Posterior cingulate gyrus (tissue), 11 donors: ENCODE results near the gene AHCTF1.

Experiments used
- DNase-seq, 10 donors: peaks; one replicate each; pipeline versions ENCODE4 v3.0.0 to v3.0.0-alpha.2; 2020 to 2021; ENCODE audit warnings: mixed read lengths in 3 of 10
- intact Hi-C: fragments of 100-400 bp; cut with DNase I; formaldehyde crosslinking; loops from one replicate; pipeline ENCODE4 v1.15.1; 2023

The AHCTF1 gene

DNA sequence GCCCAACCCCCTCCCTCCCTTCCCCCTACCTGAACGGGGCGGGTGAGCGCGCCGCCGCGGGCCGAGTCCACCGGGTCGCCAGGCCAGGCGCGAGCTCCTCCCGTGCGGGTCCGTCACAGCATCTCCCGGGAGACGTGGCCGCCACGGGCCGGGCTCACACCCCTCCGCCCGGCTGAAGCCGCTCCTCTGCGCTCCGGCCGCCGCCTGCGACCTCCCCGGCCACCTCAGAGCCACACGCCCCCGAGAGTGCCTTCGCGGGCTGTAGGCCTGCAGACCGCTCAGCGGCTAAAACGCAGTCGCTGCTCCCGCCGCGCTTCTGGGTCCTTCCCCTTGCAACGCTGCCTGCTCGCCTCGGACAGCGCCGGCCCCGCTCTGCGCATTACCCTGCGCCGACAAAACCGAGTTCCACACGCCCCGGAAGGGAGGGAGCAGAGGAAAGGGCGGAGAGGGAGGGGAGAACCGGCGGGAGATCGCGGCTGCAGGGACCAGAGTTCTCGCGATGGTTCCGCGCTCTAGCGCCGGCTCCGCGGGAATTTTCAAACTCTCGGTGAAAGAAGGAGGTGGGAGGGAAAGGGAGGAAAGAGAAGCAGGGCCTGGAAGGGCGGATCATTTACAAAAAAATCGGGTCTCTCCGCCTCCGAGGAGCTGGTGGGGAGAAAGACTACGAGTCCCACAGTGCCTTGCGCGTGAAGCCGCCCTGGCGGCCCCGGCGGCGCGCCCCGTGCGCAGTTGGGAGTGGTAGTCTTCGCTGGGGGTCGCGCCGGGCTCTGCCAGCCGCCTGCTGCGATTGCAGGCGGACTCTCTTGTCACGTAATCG, at the start of gene AHCTF1:
TSS of gene AHCTF1 (minus strand) at position 400 of the 817 bp plus-strand sequence. CDS start 13,578 bp downstream, outside the sequence.
- DNase-seq = peak; percentile 93 to 99 (median 96)
- intact Hi-C loops = loop anchor here (10.0 kb wide), 1 partner anchor 143 kb away; the partner anchor contains the start of gene ZNF670

DNA sequence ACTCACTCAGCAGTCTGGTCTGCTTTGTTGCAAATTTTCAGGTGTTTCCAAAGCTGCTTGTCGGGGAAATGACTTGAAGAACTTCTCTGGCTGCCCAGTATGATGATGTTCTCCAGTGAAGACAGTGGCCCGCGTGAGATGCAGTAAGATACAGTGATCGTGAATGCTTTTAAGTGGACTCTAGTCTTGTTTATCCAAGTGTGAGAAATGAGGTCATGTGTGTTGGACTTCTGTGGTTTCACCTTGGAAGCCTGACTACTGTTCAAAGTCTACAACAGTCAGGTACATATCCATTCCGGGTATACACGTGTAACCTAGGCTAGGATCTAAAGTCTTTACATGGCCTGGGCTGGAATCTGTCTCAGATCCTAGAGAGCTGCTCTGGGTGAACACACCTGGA, 47.0 kb upstream of the AHCTF1 start:
- intact Hi-C loops = no loop called here
- no peak for DNase-seq

- intact Hi-C loops = no loop called here
- DNase-seq = no peak
These were observed 46.5 kb upstream of the AHCTF1 start for GRCh38 chr1:246978281-246978680.

DNA sequence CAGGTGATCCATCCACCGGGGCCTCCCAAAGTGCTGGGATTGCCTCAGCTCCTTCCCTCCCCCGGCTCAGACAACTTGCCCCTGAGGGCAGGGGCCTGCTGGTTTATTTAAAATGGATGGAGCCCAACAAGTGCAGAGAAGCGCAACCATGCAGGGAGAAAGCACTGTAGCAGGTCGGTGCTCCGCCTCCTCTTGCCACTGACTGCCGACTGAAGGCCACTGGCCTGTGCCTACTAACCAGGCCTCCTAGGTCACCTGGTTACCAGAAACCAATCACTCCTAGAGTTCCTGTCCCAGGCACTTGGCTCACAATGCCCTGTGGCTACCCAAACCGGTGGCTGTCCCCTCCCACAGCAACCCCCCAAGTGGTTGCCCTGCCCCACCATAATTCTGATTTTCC, 40.2 kb upstream of the AHCTF1 start:
- no peak for DNase-seq
- intact Hi-C loops = no loop called here

- DNase-seq = peak in 7 of 10 donors; percentile 46 to 95 (median 58)
These were observed 39.5 kb upstream of the AHCTF1 start for GRCh38 chr1:246971090-246971721.

DNA sequence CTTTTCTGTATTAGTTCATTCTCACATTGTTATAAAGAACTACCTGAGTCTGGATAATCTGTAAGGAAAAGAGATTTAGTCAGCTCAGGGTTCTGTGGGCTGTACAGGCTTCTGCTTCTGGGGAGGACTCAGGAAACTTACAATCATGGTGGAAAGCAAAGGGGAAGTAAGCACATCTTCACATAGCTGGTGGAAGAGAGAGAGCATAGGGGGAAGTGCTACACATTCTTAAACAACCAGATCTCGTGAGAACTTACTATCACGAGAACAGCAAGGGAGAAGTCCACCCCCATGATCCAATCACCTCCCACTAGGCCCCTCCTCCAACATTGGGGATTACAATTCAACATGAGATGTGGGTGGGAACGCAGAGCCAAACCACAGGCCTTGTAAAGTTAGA, 37.9 kb upstream of the AHCTF1 start:
- DNase-seq = no peak
- intact Hi-C loops = loop anchor here (10.0 kb wide), 1 partner anchor 65 kb away; no protein-coding TSS in a partner anchor

More at GRCh38 chr1:246971090-246971721, 39.5 kb upstream of the AHCTF1 start:
- intact Hi-C loops = no loop called here

DNA sequence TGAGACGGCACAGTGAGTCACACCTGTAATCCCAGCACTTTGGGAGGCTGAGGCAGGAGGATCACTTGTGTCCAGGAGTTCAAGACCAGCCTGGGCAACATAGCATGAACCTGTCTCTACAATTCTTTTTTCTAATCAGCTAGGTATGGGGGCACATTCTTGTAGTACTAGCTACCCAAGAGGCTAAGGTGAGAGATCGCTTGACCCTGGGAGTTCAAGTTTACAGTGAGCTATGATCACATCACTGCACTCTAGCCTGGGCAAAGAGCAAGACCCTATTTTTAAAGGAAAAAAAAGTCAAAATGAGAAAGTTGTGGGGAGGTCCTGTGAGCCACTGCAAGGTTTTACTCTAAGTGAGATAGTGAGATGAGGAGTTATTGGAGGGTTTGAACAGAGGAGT, 34.8 kb upstream of the AHCTF1 start:
- intact Hi-C loops = loop anchor here (10.0 kb wide), 1 partner anchor 62 kb away; no protein-coding TSS in a partner anchor

DNA sequence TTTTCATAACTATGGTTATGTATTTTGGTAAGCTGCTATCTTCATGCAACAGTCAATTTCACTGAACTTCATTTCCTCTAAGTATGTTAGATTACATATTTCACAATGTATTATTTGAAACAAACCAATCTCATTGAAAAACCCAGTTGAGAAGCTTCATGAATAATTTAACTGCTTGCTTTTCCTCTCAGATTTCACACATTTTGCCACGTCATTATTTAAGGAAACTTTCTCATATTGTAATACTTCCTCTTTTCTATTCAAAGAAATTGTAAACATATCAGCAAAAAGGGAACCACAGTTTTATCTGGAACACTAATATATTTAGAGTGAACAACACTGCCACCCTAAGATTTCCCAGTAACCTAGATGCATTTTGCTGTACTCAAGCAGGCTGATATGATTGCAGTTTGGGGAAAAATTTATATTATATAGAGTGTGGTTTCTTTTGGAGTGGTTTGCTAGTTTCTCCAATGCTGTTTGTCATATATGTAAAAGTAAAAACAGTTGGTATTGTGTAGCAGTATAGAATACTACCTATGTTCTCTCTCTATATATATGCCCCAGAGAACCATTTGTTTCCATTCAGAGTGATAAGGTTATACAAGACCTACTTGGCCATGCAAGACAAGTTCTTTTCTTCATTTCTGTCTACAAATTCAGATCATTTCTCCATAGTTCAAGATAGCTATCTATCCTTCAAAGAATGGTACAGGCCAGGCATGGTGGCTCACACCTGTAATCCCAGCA, 28.4 kb upstream of the AHCTF1 start:
- no peak for DNase-seq
- intact Hi-C loops = loop anchor here (10.0 kb wide), 1 partner anchor 55 kb away; no protein-coding TSS in a partner anchor

More for the DNA sequence above, 34.8 kb upstream of the AHCTF1 start:
- no peak for DNase-seq

DNA sequence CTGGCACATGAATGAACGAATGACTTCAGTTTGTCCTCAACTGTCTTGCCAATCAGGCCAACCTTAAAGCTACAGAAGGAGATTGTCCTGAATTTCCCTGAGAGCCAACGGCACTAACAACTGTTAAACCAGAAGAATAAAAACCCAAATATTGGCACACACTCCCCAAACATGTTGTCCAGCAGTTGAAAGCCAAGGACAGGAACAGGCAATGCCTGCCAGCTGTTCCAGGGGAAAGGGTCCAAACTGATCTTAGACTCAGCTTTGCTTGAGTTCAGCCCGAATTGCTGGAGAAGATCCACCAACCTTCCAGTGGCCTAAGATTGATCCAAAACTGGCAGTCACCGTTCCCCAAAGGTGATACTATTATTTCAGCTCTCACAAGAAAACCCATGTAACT, 22.4 kb upstream of the AHCTF1 start:
- intact Hi-C loops = no loop called here
- DNase-seq = no peak

- intact Hi-C loops = no loop called here
- DNase-seq = no peak
These were observed 19.7 kb upstream of the AHCTF1 start for GRCh38 chr1:246951413-246951812.

DNA sequence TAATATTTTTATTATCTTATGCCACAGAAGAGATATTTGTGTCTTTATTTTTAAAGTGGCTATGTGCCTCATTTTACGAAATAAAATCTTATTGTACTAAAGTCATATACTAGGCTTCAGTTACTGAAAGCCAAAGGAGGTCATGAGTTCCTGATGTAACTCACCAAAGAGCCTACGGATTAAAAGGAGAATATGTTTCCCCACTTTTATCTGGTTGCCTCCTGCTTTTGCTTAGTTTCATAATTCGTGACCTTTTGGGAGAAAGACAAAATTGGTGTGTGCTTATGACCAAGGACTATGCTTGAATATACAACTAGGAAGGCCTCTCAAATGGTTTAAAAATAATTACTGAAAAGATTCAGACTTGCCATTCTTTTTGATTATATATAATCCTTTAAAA, 18.2 kb upstream of the AHCTF1 start:
- DNase-seq = no peak
- intact Hi-C loops = no loop called here

DNA sequence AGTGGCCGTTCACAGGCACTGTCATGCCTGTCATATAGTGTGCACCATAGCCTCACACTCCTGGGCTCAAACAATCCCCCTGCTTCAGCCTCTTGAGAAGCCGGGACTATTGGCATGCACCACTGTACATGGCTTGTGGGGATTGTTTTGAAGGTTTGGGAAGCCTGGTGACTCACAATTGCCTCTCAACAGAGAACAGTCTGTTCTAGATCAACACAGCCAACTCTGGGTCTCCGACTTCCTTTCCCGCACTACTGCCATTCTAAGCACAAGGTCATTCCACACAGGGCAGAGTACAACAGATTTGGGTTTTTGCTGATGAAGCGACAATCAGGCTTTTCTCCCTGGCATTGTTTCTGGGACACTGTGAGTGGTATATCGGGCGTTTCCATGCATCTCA, 15.5 kb upstream of the AHCTF1 start:
- peak in 6 of 10 donors; percentile 8 to 86 (median 38) for DNase-seq
- intact Hi-C loops = no loop called here

GRCh38 chr1:246946366-246946765, 14.6 kb upstream of the AHCTF1 start:
- intact Hi-C loops = no loop called here
- DNase-seq = no peak

GRCh38 chr1:246934765-246935164, 3.0 kb upstream of the AHCTF1 start:
- peak in 2 of 10 donors; percentile 20 to 85 for DNase-seq
- intact Hi-C loops = loop anchor here (10.0 kb wide), 1 partner anchor 140 kb away; the partner anchor contains the start of gene ZNF670

- intact Hi-C loops = loop anchor here (10.0 kb wide), 1 partner anchor 141 kb away; the partner anchor contains the start of gene ZNF670
These were observed 2.1 kb upstream of the AHCTF1 start for GRCh38 chr1:246933893-246934292.

DNA sequence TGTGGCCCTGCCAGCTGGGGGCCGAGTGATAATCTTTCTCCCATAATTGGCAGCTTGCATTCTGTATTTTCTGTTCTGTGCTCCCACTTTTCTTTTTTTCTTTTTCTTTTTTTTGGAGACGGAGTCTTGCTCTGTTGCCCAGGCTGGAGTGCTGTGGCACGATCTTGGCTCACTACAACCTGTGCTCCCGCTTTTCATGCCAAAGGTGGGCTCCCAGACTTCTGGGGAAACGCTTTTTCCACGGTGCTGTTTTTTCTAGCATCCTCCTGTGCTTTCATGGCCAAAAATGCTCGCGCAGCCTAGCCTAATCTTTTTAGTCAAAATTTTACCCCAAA, 585 bp upstream of the AHCTF1 start:
- intact Hi-C loops = loop anchor here (10.0 kb wide), 1 partner anchor 142 kb away; the partner anchor contains the start of gene ZNF670
- no peak for DNase-seq

More at GRCh38 chr1:246933893-246934292, 2.1 kb upstream of the AHCTF1 start:
- no peak for DNase-seq

DNA sequence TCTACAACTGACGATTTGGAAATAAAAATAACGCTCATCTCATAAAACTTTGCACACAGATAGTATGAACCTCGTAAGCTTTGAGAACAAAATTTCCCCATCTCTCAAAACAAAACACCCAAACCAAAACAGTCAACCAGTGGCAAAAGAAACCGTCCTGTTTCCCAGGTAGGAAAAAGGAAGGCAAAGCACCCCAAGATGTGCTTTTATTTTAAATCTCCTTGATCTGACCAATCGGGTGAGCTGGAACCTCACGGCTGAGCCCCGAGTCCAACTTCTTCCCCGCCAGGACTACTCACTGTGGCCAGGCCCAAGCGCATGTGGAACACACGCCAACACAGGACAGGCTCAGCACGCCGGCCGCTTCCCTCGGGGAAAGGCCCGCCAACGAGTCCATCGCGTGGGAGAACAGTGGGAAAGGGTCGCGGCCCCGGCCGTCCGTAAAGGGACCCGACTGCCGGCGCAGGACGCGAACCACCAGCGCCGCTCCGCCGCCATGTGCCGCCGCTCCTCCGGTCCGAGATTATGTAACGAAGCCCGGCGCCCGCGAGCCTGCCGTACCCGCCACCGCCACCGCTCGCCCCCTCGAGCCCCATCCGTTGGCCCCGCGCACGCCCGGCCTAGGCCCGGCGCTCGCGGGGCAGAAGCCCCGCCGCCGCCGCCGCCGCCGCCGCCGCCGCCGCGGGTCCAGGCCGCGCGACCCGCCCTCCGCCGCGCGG, 759 bp downstream of the AHCTF1 start:
- intact Hi-C loops = loop anchor here (10.0 kb wide), 1 partner anchor 144 kb away; the partner anchor contains the start of gene ZNF670
- peak in 9 of 10 donors; percentile 22 to 93 (median 38) for DNase-seq

DNA sequence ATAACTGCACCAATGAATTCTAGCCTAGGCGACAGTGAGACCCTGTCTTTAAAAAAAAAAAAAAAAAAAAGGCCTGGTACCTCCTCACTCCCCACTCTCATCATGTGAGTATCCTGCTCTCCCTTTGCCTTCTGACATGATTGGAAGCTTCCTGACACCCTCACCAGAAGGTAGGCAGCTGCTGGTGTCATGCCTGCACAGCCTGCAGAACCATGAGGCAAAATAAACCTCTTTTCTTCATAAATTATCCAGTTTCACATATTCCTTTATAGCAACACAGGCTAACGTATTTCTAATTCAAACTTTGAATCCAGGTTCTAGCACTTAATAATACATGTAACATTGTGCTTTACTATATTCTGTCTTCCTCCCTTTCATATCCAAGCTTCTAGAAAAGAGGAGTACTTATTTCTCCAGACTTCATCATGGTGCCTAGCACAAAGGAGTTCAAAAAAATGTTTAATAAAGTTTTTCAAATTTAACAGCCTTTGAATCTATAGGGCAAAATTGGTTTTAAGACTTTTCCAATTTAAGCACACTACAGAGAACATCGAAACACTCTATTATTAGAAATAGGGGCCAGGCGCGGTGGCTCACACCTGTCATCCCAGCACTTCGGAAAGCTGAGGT, 5.6 kb downstream of the AHCTF1 start:
- DNase-seq = no peak
- intact Hi-C loops = no loop called here

GRCh38 chr1:246923900-246924299, 7.8 kb downstream of the AHCTF1 start:
- intact Hi-C loops = no loop called here
- DNase-seq = no peak
